GM19452 (cell line): Measurements from ENCODE around the gene KLK4.

Experiments used
- ATAC-seq: cut with Tn5 transposase; IDR thresholded peaks from one replicate; pipeline ENCODE4 v1.9.1; 2021; ENCODE audit not compliant: unreplicated experiment

The KLK4 gene

DNA sequence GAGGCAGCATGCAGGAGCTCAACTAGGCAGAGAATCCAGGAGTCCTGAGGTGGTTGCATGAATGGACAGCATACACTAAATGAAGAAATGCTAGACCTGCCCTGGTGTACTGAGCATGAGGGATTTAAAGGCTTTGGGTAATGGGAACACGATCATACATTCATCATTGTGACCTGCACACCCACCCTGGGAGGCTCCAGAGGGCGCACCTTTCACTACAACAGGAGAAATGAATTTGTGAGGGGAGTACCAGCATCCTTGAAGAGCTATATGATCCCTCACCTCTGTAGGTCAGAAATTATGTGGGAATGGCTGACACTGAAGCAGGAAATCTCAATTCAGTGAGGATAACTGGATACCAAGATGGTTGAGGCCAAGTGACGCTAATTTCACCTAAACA lies 29.0 kb downstream of the KLK4 start:
- no peak for ATAC-seq

- ATAC-seq, result no peak
These were observed 31.0 kb downstream of the KLK4 start for GRCh38 chr19:50880241-50880640.

DNA sequence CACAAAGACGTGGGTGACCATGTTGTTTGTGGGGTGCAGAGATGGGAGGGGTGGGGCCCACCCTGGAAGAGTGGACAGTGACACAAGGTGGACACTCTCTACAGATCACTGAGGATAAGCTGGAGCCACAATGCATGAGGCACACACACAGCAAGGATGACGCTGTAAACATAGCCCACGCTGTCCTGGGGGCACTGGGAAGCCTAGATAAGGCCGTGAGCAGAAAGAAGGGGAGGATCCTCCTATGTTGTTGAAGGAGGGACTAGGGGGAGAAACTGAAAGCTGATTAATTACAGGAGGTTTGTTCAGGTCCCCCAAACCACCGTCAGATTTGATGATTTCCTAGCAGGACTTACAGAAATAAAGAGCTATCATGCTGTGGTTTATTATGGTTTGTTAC lies 32.3 kb downstream of the KLK4 start:
- no peak for ATAC-seq

DNA sequence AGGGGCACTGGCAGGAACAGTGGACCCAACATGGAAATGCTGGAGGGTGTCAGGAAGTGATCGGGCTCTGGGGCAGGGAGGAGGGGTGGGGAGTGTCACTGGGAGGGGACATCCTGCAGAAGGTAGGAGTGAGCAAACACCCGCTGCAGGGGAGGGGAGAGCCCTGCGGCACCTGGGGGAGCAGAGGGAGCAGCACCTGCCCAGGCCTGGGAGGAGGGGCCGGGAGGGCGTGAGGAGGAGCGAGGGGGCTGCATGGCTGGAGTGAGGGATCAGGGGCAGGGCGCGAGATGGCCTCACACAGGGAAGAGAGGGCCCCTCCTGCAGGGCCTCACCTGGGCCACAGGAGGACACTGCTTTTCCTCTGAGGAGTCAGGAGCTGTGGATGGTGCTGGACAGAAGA lies 33.9 kb downstream of the KLK4 start:
- ATAC-seq, result no peak

DNA sequence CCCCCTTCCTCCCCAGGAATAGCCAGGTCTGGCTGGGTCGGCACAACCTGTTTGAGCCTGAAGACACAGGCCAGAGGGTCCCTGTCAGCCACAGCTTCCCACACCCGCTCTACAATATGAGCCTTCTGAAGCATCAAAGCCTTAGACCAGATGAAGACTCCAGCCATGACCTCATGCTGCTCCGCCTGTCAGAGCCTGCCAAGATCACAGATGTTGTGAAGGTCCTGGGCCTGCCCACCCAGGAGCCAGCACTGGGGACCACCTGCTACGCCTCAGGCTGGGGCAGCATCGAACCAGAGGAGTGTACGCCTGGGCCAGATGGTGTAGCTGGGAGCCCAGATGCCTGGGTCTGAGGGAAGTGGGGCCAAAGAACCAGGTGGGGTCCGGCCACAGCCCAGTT lies 34.7 kb downstream of the KLK4 start:
- no peak for ATAC-seq

DNA sequence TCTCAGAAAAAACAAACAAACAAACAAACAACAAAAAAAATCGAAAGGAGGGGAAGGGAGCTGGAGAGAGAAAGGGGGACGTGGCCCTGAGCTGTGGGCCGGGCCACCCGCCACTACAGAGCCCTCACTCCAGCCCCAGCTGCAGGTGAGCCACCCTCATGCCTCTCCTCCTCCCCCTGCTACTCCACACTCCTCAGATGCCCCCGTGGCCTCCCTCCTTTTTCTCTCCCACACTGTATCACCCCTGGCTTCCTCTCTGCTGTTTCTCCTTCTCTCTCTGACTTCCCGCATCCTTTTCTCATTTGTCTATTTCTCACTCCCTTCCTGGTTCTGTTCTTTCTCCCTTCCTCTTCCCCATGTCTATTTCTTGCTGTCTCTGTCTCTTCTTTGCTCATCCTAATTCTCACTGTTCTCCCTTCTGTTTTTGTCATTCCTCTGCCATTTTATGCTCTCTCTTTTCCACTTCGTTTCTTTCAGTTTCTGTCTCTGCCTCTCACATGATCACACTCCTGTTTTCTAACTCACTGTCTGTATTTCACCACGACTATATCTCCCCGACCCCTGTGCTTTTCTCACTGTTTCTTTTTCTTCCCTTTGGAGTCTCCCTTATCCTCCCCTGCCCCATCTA lies 35.3 kb downstream of the KLK4 start:
- ATAC-seq, result no peak

DNA sequence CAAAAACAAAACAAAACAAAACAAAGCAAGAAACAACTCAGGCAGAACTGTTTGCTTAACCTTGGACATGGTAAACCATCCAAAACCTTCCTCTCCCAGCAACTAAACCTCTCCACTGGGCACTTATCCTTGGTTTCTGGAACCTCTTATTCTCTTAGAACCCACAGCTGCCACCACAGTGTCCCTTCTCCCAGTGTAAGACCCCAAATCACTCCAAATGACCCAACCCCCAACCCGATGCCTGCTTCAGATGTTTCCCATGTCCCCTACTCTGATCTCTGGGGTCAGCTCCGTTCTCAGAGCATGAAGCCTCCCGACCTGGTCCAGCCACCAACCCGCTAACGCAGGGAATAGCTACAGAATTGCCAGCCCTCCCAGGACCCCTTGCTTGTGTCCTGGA lies 37.0 kb downstream of the KLK4 start:
- ATAC-seq, result no peak

- no peak for ATAC-seq
These were observed 38.1 kb downstream of the KLK4 start, which contains the start of gene KLK2 for GRCh38 chr19:50873056-50873455. KLK2 (plus strand) TSS chr19:50873439; CDS start chr19:50873474, 35 bp downstream.

DNA sequence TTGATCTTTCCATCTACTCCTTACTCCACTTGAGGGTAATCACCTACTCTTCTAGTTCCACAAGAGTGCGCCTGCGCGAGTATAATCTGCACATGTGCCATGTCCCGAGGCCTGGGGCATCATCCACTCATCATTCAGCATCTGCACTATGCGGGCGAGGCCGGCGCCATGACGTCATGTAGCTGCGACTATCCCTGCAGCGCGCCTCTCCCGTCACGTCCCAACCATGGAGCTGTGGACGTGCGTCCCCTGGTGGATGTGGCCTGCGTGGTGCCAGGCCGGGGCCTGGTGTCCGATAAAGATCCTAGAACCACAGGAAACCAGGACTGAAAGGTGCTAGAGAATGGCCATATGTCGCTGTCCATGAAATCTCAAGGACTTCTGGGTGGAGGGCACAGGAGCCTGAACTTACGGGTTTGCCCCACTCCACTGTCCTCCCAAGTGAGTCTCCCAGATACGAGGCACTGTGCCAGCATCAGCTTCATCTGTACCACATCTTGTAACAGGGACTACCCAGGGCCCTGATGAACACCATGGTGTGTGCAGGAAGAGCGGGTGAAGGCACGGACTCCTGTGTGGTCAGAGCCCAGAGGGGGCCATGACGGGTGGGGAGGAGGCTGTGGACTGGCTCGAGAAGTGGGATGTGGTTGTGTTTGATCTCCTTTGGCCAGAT lies 40.6 kb downstream of the KLK4 start:
- ATAC-seq, result no peak

DNA sequence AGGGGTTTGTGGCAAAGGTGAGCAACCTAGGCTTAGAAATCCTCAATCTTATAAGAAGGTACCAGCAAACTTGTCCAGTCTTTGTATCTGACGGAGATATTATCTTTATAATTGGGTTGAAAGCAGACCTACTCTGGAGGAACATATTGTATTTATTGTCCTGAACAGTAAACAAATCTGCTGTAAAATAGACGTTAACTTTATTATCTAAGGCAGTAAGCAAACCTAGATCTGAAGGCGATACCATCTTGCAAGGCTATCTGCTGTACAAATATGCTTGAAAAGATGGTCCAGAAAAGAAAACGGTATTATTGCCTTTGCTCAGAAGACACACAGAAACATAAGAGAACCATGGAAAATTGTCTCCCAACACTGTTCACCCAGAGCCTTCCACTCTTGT lies 41.7 kb downstream of the KLK4 start:
- no peak for ATAC-seq

DNA sequence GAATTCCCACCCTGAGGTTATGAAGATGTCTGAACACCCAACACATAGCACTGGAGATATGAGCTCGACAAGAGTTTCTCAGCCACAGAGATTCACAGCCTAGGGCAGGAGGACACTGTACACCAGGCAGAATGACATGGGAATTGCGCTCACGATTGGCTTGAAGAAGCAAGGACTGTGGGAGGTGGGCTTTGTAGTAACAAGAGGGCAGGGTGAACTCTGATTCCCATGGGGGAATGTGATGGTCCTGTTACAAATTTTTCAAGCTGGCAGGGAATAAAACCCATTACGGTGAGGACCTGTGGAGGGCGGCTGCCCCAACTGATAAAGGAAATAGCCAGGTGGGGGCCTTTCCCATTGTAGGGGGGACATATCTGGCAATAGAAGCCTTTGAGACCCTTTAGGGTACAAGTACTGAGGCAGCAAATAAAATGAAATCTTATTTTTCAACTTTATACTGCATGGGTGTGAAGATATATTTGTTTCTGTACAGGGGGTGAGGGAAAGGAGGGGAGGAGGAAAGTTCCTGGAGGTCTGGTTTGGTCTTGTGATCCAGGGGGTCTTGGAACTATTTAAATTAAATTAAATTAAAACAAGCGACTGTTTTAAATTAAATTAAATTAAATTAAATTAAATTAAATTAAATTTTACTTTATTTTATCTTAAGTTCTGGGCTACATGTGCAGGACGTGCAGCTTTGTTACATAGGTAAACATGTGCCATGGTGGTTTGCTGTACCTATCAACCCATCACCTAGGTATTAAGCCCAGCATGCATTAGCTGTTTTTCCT lies 49.5 kb downstream of the KLK4 start:
- no peak for ATAC-seq

GRCh38 chr19:50861010-50861409 lies 50.2 kb downstream of the KLK4 start:
- no peak for ATAC-seq

- ATAC-seq, result no peak
These were observed 51.3 kb downstream of the KLK4 start for GRCh38 chr19:50859849-50860248.

GRCh38 chr19:50858886-50859285 lies 52.3 kb downstream of the KLK4 start:
- no peak for ATAC-seq

DNA sequence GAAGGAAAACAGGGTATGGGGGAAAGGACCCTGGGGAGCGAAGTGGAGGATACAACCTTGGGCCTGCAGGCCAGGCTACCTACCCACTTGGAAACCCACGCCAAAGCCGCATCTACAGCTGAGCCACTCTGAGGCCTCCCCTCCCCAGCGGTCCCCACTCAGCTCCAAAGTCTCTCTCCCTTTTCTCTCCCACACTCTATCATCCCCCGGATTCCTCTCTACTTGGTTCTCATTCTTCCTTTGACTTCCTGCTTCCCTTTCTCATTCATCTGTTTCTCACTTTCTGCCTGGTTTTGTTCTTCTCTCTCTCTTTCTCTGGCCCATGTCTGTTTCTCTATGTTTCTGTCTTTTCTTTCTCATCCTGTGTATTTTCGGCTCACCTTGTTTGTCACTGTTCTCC lies 53.8 kb downstream of the KLK4 start:
- no peak for ATAC-seq
